Stimulated activated CD4-positive, alpha-beta T cell treated with anti-CD3 and anti-CD28 coated beads, Interleukin-15, amount 100 ng/mL, for 48 hours (primary cell): ENCODE data around the gene IGFBP6.
"Not testable (repeated sequence)": the region's sequence is repeated elsewhere in the genome, so short reads cannot be mapped to it uniquely, and the experiment has no call there.

ENCODE experiments used
- DNase-seq, 2 donors: peaks; one replicate each; pipeline ENCODE4 v3.0.0-alpha.2; 2020; ENCODE audit warnings: low read depth in 2 of 2

IGFBP6 gene

DNA sequence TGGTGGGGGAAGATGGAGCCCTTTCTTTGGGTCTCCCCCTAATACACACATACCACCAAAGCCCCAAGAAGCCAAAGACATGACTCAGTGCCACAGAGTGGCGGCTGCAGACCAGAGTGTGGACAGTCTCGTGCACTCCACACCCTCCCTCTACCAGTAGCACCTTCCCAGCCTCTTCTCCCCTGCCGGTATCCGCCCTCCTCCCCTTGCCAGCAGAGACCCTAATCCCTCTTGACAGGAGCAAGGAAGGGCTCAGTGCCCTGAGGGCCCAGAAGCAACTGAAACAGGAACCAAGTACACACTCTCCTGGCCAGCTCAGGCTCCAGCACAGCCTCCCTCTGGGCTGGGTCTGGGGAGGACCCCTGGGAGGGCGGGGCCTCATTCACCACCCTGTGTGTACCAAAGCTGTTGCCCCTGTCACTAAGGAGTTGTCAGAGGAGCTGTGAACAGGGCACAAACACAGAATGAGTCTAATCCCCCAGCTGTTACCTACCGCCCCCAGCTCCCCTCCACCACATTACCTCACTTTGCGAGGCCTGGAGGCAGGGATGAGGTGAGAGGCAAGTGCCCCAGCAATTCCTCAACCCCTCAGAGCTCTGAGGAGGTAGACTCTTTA is 26.5 kb upstream of the IGFBP6 start:
- no peak for DNase-seq

DNA sequence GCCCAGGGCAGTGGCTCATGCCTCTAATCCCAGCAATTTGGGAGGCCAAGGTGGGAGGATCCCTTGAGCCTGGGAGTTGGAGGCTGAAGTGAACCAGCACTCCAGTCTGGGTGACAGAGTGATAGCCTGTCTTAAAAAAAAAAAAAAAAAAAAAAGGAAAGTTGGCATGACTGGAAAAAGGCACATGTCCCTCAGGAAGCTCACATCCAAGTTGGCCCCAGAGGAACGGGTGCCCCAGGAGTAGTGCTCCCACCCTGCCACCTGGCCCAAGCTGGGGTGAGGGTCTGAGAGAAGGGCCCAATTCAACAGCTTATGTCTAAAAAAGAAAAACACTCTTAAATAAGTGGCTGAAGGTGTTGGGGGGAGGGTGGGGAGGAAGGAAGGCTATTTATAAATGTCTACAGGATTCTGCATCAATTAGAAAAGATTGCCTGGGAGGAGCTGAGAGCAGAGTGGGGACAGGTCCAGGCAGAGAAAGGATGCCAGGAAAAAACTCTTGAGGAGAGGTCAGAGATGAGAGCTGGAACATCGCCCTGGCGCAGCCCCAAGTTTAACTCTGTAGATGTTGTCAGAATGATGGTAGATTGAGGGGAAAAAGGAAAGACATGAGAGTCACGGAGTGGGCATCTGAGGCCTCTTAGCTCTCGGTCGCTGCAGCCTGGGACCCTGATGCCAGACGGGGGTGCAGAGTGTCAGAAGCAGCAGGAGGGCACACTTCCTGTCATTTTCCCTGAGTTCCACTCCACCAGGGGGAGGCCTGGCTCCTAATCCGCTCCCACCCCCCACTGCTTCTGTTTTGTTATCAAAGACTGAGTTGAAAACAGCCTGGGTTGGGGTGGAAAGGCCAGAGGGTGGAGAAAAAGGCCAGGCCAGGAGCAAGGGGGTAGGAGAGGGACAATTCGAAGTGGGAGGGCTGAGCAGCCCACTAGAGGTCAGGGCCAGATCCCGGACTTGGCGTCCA is 25.6 kb upstream of the IGFBP6 start:
- no peak for DNase-seq

DNA sequence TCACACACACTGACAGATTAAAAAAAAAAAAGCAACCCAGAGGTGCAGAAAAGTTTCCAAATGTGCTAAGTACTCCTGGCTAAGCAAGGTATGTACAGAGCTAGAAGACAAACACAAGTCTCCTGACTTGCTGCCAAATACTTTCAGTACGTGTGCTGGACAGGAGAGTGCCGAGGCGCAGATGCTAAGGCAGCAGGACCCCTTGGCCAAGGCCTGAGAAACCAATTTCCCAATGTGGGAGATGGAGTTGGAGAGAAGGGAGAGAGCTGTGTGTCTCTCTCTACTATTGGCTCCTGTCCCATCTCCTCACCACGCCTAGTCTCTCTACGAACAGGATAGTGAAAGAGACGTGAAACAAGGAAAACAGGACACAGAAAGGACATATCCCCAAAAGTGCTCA is 23.6 kb upstream of the IGFBP6 start:
- DNase-seq, result no peak

GRCh38 chr12:53074283-53074998 is 23.0 kb upstream of the IGFBP6 start:
- DNase-seq, result no peak

- no peak for DNase-seq
These were observed 22.5 kb upstream of the IGFBP6 start for GRCh38 chr12:53074999-53075370.

DNA sequence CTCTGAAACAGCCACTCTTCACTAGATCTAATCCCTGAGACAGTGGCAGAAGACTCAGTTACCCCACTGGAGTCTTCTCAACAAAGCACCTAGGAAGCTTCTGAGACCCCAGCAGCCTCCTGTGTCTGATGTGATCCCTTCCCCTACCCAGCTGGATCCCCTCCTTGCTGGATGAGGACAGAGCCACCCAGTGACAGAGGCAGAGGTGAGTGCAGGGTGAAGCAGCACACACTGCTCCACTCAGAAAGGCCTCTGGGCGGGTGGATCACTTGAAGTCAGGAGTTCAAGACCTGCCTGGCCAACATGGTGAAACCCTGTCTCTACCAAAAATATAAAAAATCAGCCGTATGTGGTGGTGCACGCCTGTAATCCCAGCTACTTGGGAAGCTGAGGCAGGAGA is 21.0 kb upstream of the IGFBP6 start:
- DNase-seq, result no peak

DNA sequence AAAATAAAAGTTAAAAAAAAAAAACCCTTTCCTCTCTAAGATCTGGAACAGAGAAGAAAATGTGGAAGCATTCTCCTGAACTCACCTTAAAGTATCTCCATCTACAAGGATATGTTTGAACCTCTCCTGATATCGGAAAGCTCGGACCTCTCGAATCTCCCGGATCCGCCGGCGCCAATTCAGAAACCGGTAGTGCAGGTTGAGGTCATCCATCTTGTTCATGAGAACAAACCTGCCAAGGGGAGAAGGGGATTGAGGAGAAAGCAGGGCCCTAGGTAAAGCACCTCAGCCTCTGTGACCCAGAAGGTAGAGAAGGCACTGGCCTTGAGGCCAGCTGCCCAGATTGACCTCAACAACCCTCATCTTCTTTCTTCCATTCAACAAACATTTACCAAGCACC is 20.4 kb upstream of the IGFBP6 start:
- no peak for DNase-seq

DNA sequence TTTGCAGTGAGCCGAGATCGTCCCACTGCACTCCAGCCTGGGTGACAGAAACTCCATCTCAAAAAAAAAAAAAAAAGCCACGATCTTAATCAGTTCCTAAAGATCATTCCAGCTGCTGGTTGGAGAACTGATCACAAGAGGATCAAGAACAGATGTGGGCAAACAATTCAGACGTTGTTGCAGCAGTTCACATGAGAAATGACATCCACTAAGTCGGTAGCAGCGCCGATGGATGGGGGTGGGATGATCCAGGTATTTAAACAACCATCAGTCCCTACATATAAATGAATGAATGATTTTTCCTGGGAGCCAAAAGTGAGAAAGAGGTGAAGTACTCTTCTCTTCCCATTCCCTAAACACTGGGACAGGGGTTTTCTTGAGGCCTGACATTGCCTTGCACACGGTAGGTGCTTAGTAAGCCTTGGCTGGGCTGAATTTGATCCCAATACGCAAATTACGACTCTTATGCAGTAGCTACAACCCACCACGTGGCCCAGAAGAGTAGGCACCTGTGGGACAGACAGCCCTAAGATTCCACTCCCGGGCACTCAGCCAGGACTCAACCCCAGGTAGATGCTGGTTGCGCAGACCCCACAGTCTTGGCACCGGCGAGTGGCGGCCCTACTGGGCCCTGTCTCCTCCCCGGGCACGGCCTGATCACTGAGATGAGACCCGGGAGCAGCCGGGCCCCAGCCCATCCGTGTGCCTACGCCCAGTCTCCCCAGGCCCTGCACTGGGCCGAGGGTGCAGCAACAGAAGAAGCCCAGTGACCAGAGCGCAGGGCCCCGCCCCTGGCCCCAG is 18.8 kb upstream of the IGFBP6 start:
- no peak for DNase-seq

DNA sequence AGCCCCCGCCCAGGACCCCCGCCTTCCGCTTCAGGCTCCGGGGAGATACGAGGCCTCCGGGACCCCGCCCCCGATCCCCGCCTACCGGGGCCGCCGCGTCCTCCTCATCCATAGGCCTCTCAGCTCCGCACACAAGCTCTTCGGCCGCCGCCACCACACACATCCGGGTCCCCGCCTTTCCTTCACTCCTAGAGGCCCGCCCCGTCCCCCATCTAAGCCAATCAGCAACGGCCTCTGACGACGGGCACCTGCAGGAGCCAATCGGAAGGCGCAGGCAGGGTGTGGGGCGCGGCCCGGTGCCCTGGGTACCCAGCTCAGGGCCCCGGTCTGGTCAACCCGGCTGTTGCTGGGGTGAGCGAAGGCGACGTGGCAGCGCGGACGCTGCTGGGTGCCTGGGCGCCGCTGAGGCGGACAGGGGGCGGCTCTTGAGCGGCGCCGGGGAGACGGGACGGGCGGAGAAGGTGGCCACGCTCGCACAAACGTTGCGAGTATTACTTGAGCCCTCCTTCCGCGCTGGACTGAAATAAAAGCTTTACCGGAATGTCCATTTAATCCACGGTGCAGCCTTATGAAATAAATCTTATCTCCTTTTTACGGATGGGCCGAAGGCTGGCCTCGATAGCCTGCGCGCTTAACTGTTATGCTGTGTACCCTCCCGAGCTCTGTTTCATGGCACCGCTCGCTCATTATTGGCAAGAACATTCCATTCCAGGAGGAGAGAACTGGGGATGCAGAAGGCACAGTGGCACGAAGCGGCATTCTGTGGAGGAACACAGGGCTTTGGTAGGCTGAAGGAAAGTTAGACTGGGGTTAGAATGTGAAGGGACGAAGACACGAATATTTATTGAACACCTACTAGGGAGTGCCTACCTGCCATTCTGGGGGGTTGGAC is 18.0 kb upstream of the IGFBP6 start, which contains the start of gene SPRYD3:
Gene SPRYD3 (minus strand): TSS at position 165 of the 892 bp plus-strand sequence. CDS start 57 bp downstream, at position 108.
- DNase-seq, result peak; percentile 92 to 95

DNA sequence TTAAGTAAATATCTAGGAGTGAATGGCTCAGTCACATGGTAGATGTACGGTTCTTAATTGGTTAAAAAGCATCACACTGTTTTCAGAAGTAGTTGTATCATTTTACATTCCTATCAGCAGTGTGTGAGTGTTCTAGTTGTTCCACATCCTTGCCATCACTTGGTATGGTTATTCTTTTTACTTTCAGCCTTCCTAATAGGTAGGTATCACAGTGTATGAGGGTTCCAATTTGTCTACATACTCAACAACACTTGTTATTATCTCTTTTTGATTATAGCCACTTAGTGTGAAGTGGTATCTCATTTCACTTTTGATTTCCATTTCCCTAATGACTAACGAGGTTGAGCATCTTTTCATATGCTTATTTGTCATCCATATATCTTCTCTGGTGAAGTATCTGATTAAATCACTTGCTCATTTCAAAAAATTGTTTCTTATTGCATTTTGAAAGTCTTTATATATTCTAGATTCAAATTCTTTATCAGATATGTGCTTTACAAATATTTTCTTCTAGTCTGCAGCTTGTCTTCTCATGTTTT is 14.8 kb upstream of the IGFBP6 start:
- DNase-seq, result no peak

DNA sequence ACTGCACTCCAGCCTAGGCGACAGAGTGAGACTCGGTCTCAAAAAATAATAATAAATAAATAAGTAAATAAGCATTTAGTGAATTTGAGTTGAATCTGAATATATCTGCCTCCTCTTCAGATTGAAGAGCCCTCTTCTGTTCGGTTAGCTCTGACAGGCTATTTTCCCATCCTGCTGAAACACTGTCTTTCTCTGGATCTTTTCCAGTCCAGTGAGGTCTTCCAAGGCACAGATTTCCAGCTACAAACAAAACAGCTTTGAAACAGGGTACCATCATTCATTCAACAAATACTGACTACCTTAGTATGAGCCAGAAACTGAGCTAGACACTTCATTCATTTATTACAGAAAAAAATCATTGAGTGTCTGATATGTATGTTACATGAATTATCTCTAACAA is 11.1 kb upstream of the IGFBP6 start:
- no peak for DNase-seq

DNA sequence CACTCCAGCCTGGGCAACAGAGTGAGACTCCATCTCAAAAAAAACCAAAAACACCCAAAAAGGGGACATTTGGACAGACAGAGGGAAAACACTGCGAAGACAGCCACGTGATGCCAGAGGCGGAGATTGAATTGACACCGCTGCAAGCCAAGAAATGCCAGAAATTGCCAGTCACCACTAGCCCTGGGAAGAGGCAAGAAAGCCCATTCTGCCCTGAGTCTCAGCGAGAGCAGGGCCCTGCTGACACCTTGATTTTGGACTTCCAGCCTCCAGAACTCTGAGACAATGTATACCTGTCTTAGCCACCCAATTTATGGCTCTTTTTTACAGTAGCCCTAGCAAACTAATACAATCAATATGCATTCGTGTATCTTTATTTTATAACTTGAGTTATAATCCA is 7.4 kb upstream of the IGFBP6 start:
- DNase-seq, result no peak

GRCh38 chr12:53090554-53090953 is 6.9 kb upstream of the IGFBP6 start:
- no peak for DNase-seq

GRCh38 chr12:53091756-53092155 is 5.7 kb upstream of the IGFBP6 start:
- DNase-seq, result no peak

- no peak for DNase-seq
These were observed 3.6 kb upstream of the IGFBP6 start for GRCh38 chr12:53093777-53094393.

GRCh38 chr12:53094394-53094787 is 3.1 kb upstream of the IGFBP6 start:
- no peak for DNase-seq

GRCh38 chr12:53094796-53095595 is 2.5 kb upstream of the IGFBP6 start:
- not testable (repeated sequence) for DNase-seq

DNA sequence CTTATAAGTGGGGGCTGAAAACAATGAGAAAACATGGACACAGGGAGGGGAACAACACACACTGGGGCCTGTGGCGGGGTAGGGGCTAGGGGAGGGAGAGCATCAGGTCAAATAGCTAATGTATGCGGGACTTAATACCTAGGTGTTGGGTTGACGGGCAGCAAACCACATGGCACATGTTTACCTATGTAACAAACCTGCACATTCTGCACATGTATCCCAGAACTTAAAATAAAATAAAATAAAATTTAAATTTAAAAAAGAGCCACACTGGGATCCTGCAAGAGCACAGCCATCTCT is 1.9 kb upstream of the IGFBP6 start:
- DNase-seq, result not testable (repeated sequence)

DNA sequence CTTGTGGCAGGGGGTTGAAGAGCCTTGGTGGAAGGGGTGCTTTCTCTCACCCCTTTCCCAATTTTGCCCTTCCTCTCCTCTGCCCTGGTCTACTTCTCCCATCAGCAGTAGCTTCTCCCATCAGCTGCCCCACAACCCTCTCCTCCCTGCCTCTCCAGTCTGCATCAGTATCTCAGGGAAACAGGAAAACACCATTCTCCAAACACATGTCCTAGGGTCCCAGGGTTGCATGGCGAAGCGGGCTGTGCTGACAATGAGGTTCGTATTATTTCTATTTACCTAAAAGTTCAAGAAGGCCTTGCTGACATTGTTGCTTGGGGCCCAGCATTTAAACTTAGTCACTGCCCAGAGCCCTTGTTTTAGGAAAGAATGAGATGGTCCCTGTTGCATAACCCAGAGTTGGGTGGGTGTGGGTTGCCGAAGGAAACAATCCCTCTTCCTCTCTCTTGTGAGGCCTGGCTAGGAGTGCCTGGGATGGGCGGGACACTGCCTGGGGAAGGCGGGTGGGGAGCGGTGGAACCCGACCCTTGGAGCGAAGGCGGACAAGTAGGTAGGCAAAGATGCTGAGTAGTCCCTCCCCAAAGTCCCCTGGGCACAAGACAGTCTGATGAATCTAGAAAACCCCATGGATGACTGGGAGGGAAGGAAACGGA is 1.3 kb upstream of the IGFBP6 start:
- no peak for DNase-seq
